GM21576 (cell line): ENCODE data around the gene C19orf44.
"Not testable (repeated sequence)": the region's sequence is repeated elsewhere in the genome, so short reads cannot be mapped to it uniquely, and the experiment has no call there.

Experiments used
- ATAC-seq: cut with Tn5 transposase; IDR thresholded peaks from one replicate; pipeline ENCODE4 v1.9.1; 2021; ENCODE audit warnings: mild to moderate bottlenecking, moderate library complexity; ENCODE audit not compliant: unreplicated experiment

The C19orf44 gene

GRCh38 chr19:16495982-16496612, at the start of gene C19orf44, which contains the start of gene CALR3:
TSS of gene C19orf44 (plus strand) at chr19:16496394. CDS start at chr19:16500793, 4,399 bp downstream.
TSS of gene CALR3 (minus strand) at chr19:16496167. CDS start at chr19:16496129, 38 bp downstream.
- peak; percentile 94 for ATAC-seq

DNA sequence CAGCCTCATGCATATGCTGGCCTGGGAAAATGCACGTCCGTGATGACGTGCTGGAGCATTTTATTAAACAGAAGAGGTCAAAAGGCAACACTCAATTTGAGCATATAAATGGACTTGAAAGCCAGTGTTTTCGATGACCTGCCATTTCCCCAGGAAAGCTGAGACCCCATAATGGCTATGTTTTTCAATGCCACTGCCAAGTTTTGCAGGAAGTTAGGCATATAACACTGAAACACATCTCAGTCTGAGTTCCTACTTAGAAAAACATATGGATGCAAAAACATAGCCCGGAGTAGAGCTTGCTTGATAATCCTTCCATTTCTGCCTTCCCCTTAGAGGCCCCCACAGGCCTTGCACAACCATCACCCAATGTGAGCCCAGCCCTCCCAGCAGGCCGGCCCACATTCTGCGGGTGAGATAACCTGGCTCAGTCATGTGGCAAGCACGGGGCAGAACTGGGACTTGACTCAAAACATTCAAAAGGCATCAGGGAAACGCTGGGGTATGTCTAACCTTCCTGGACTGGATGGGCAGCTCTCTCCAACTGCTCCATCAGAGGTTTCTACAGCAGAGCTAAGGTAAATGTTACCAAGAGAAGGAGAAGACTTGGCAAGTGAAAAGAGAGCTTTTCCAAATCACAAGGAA, 49.3 kb upstream of the C19orf44 start:
- ATAC-seq: peak; percentile 42

DNA sequence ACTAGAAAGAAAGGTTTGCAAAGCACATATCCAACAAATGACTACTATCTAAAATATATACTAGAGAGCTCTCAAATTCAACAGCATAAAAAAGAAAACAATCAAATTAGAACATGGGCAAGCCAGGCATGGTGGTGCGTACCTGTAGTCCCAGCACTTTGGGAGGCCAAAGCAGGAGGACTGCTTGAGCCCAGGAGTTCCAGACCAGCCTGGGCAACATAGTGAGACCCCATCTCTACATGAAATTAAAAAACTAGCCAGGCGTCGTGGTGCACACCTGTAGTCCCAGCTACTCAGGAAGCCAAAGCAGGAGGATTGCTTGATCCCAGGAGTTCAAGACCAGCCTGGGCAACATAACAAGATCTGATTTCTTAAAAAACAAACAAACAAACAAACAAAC, 47.3 kb upstream of the C19orf44 start:
- not testable (repeated sequence) for ATAC-seq

DNA sequence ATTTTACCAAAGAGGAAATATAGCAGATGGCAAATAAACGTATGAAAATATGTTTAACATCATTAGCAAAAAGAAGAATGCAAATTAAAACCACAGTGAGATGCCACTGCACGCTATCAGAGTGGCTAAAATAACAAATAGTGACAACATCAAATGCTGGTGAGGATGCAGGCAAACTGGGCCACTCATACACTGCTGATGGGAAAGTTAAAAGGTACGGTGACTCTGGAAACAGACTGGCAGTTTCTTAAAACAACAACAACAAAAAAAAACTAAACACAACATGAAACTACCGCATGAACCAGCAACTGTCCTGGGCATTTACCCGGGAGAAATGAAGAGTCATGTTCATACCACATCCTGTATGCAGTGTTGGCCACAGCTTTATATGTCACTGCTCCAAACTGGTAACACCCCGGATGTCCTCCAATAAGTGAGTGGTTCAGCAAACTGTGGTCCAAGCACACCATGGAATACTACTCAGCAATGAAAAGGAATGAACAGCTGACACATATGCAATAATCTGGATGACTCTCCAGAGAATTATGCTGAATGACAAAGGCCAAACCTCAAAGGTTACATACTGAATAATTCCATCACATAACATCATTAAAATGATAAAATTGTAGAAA, 46.7 kb upstream of the C19orf44 start:
- no peak for ATAC-seq

DNA sequence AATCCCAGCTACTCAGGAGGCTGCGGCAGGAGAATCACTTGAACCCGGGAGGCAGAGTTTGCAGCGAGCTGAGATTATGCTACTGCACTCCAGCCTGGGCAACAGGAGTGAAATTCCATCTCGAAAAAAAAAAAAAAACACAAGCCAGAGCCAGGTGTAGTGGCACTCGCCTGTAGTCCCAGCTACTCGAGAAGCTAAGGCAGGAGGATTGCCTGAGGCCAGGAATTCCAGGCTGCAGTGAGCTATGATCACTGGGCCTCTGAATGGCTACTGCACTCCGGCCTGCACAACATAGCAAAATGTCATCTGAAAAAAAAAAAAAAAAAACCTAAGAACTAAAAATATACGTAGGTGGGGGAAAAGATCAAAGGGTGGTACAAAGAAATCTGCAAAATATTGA, 43.9 kb upstream of the C19orf44 start:
- no peak for ATAC-seq

GRCh38 chr19:16454351-16454918, 41.8 kb upstream of the C19orf44 start:
- no peak for ATAC-seq

DNA sequence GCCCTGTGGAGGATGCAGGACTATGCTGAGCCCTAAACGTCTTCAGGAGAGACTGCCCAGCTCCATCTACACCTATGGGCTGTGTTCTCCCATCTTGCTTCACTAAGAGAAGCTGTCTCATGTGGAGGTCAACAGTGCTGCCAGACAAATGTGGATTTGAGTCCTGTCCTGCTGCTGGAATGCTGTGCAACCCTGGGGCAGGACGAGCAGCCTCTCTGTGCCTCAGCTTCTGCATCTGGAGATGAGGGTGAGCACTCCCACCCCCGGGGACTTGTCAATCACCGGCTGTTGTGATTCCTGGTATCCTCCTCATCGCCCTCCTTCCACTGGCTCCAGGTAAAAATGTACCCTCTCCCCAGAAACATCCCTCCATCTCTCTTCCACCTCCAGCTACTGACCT, 40.7 kb upstream of the C19orf44 start:
- ATAC-seq: no peak

DNA sequence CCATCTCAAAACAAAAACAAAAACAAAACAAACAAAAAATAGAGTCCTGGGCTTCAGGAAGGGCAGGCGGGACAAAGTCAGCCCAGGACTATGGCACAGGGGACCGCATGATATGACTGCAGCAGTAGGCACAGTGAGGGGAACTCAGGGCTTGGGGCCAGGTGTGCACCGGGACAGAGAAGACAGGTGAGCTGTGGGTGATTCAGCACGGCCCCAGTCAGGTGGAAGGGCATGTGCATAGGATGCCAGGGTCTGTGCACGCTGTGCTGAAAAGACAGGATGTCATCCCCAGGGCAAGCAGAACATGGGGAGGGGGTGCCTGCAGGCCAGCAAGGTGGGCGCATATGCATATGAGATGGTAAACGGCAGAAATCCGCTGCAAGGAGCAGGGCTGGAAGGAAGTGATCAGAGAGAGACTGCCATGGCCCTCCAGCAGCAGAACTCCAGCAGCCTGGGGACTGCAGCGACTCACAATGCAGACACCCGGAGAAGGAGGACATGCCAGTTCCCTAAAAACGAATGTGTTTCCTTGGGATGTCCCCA, 39.5 kb upstream of the C19orf44 start:
- no peak for ATAC-seq

- no peak for ATAC-seq
Measured at GRCh38 chr19:16457195-16457953, 38.8 kb upstream of the C19orf44 start.

DNA sequence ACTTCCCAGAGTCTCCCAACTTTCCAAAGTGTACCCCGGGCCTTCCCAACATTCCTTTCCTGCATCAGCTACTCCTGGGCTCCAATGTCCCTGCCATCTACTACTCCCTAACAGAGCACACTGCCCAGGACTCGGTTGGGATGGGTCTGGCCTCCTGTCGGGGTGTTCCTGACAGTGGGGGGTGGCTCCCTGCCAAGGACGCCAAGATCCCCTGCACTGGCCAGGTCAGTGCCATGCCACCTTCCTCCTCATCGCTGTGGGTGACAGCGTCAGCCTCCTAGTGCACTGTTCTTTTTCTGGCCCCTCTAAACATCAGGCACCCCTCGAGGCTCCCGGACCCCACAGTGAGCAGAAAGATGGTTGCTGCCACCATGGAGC, 38.3 kb upstream of the C19orf44 start:
- ATAC-seq: no peak

- no peak for ATAC-seq
Measured at GRCh38 chr19:16458391-16459341, 37.5 kb upstream of the C19orf44 start.

- ATAC-seq: no peak
Measured at GRCh38 chr19:16459680-16460079, 36.5 kb upstream of the C19orf44 start.

GRCh38 chr19:16460454-16460853, 35.7 kb upstream of the C19orf44 start:
- ATAC-seq: no peak

DNA sequence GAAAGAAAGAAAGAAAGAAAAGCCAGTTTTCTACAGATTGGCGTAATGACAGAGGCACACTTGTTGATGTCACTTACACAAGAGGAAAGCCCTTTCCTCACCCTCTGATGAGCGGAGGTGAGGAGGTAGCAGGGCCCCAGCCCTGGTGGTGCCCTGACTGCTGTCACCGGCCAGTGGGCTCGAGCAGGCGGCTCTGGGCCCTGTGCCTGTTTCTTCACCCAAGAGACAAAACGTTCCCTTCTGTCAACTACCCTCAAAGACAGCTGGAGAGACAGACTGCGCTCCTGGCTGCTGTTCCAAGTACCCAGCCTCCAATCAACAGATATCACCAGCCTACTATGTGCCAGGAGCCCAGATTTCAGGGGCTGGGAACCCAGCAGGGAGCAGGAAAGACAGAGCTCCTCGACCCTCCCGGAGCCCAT, 34.6 kb upstream of the C19orf44 start:
- ATAC-seq: no peak

DNA sequence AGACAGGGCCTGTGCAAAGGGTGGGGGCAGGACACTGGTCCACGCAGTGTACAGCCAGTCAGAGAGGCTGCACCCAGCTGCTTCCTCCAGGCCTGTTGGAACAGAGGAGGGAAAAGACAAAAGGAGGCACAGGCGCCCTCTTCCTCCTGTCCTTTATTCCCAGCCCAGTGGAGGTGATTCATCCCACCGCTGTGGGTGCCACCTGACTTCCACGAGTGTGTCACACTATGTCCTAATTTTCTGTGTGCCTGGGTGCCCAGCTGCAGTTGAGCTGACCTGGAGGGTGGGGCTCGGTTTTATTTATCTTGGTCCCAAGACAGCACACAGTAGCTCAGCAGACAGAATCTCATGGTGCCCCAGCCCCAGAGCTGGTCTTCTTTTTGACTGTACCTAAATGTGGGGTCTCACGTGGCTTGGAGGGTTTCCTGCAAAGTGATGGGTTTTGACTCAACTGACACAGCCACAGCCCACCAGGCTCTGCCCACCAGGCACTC, 33.4 kb upstream of the C19orf44 start:
- ATAC-seq: no peak

GRCh38 chr19:16463341-16463990, 32.7 kb upstream of the C19orf44 start:
- no peak for ATAC-seq

- no peak for ATAC-seq
Measured at GRCh38 chr19:16463991-16464575, 32.1 kb upstream of the C19orf44 start.

DNA sequence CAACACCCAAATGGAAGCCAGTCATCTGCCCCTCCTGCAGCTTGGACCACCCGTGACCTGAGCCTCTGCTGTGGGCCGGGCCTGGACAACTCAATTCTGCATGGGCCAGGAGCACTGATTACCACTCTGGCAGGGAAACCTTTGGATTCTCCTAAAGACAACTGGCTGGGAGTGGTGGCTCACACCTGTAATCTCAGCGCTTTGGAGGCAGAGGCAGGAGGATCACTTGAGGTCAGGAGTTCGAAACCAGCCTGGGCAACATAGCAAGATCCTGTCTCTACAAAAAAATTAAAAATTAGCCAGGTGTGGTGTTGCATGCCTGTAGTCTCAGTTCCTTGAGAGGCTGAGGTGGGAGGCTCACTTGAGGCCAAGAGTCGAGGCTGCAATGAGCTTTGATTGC, 31.0 kb upstream of the C19orf44 start:
- no peak for ATAC-seq
